ENCODE measurements around the gene SGCD. TPM values are rescaled to one million over a fixed set of nuclear protein-coding genes. Genes with fewer than 3 reads are reported as not detected.

SGCD gene
- total and polyA plus RNA-seq, 9 of the 15 experiments (the other 6 are each of a cell fraction or from before 2014, with no cell fraction given) = not detected

DNA sequence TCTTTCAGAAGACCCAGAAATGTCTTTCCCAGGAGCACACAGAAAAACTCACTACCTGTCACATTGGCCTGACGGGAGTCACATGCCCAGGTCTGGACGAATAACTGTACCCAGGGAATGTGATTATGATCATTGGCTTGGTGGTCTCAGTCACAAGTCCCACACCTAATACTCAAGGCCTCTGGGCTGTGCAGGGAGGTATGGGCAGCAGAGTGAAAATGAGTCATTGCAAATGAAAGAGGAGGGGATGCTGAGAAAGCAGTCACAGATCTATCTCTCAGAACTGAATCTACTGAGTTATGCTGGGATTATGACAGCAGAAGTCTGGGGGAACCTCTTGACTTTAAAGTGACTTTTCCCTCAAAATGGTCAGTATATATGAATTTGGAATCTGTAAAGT is 36.9 kb downstream of the SGCD start (continued):
- TF ChIP-seq, protein P1, sequence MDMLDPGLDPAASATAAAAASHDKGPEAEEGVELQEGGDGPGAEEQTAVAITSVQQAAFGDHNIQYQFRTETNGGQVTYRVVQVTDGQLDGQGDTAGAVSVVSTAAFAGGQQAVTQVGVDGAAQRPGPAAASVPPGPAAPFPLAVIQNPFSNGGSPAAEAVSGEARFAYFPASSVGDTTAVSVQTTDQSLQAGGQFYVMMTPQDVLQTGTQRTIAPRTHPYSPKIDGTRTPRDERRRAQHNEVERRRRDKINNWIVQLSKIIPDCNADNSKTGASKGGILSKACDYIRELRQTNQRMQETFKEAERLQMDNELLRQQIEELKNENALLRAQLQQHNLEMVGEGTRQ (CRISPR knock-in tag; IDR thresholded peaks at IDR 0.05) = no peak
- no peak for TF ChIP-seq HMG20B (CRISPR knock-in tag; IDR thresholded peaks at IDR 0.05)
- TF ChIP-seq KHSRP (IDR thresholded peaks at IDR 0.05) = no peak
- no peak for TF ChIP-seq ZNF57 (CRISPR knock-in tag; IDR thresholded peaks at IDR 0.05)
- no peak for TF ChIP-seq XRCC4 (IDR thresholded peaks at IDR 0.05; ENCODE audit: extremely low read depth, insufficient read depth, insufficient read length)
- TF ChIP-seq TAF1 (IDR thresholded peaks at IDR 0.05; ENCODE audit: control insufficient read depth, extremely low read depth, insufficient read depth, low read length, severe bottlenecking) = no peak
- TF ChIP-seq ZKSCAN8 (CRISPR knock-in tag; IDR thresholded peaks at IDR 0.05) = no peak
- no peak for TF ChIP-seq POLR2B (IDR thresholded peaks at IDR 0.05; ENCODE audit: low read depth, partially characterized antibody)
- no peak for TF ChIP-seq FOS (IDR thresholded peaks at IDR 0.05; ENCODE audit: extremely low read depth, insufficient read length)

DNA sequence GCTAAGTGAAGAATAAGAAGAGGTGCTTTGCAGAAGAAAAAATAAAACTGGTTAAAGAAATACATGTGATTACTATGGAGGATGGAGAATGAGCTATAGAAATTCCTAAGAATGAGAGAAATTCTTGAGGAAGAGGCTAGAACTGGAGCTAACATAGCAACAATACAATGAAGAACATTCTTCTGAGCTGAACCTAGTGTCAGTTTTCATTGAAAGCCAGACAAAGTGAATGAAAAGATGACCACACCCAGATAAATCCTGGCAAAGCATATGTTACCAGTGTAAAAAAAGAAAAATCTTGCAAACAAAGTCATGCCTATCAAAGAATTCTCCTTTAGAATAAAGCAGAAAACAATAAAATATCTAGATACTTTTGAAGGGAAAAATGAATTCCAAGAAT is 39.6 kb downstream of the SGCD start:
- Histone ChIP-seq H3K27ac (ENCODE audit: extremely low read depth, low read depth, low read length) (no peak overlapping the region), H3K36me3 (ENCODE audit: control insufficient read depth, insufficient read depth, low read length) (no peaks in the 10 kb centered on the region), H3K27me3 (ENCODE audit: control insufficient read depth in 2 of 2, insufficient read depth in 2 of 2, low read length in 2 of 2) (no peaks in the 10 kb centered on the region), H2AFZ (ENCODE audit: low read depth, low read length) (no peak overlapping the region), H4K20me1 (replicated peaks; ENCODE audit: control insufficient read depth, insufficient read depth, low read length) (no peaks in the 10 kb centered on the region), H3K79me2 (ENCODE audit: control insufficient read depth, insufficient read depth, low read length) (no peaks in the 10 kb centered on the region), H3K4me2 (ENCODE audit: insufficient read depth, low read length) (no peak overlapping the region), H3K9ac (ENCODE audit: insufficient read depth in 1 of 2, low read depth in 2 of 2, low read length in 2 of 2) (no peak overlapping the region), H3K9me1 (ENCODE audit: control insufficient read depth, insufficient read depth, low read length) (no peaks in the 10 kb centered on the region), H3K4me3 (no peak overlapping the region), H3K4me1 (replicated peaks in 1 of 2; ENCODE audit: control insufficient read depth in 2 of 2, insufficient read depth in 2 of 2, low read length in 2 of 2) (no peaks in the 10 kb centered on the region), H3K9me3 (replicated peaks; ENCODE audit: control insufficient read depth, insufficient read depth, low read depth, low read length) (no peaks in the 10 kb centered on the region)
- CTCF ChIA-PET (ENCODE audit: low intra/inter-chr PET ratio) = no interaction called here
- intact Hi-C loops (cut with micrococcal nuclease) = no loop called here
- DNase-seq (ENCODE audit: extremely low read depth in 1 of 4, low spot score in 3 of 4) (no peak), FAIRE-seq (no peak), ATAC-seq (no peak)
- TF ChIP-seq ZFP30 (CRISPR knock-in tag; IDR thresholded peaks at IDR 0.05; ENCODE audit: borderline replicate concordance) (no peak), ZEB2 (IDR thresholded peaks at IDR 0.05) (no peak), STAT5B (CRISPR knock-in tag; IDR thresholded peaks at IDR 0.05) (no peak), BRD4 (IDR thresholded peaks at IDR 0.05) (no peak), CBX1 (IDR thresholded peaks at IDR 0.05; ENCODE audit: low read depth) (no peak), BRD9 (IDR thresholded peaks at IDR 0.05; ENCODE audit: low read depth, partially characterized antibody) (no peak)
- in situ Hi-C loops (cut with MboI) = no loop called here
- BruUV-seq (replicated peaks) = no TSS peak
- POLR2A ChIA-PET = no interaction called here
